Keratinocyte (primary cell): ENCODE data around the gene PCDHGB4.

Experiments used
- EZH2 ChIP-seq: IDR thresholded peaks from one replicate; pipeline ENCODE4 v1.6.1; 2012; ENCODE audit warnings: inconsistent platforms, mild to moderate bottlenecking, low read length, moderate library complexity
- TF ChIP-seq, protein P1 (sequence below), 3 experiments: IDR thresholded peaks in 1 of 3; conservative IDR thresholded peaks in 1 of 3; optimal IDR thresholded peaks in 1 of 3; 2 replicates in 2 of 3; 3 replicates in 1 of 3; pipeline versions ENCODE3 to v1.5.1; 2011; ENCODE audit warnings: low read length in 3 of 3, mild to moderate bottlenecking in 3 of 3, moderate library complexity in 2 of 3, control low read depth in 1 of 3, inconsistent platforms in 1 of 3; ENCODE audit not compliant: insufficient read depth in 2 of 3; ENCODE audit errors: extremely low read depth in 1 of 3

DNA sequence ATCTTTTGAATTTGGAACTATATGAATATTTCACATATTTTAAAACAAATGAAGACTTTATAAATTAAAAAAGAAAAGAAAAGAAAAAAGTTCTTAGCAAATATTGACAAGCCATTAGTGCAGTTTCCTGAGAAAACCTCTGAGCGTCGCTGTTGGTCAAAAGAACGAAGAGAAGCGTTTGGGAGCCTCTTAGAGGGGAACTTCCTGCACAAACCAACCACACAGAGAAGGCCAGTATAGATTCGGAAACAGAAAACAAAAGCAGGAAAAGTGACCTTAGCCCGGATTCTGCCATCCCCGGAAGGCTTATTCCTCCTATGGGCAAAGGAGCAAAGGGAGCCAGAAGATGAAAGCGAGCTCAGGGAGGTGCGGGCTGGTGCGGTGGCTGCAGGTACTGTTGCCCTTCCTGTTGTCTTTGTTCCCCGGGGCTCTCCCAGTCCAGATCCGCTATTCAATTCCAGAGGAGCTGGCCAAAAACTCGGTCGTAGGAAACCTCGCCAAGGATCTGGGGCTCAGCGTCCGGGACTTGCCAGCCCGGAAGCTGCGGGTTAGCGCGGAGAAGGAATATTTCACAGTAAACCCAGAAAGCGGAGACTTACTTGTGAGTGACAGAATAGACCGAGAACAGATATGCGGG lies 27.6 kb upstream of the PCDHGB4 start, which contains the start of gene PCDHGB2:
- TF ChIP-seq, protein P1, sequence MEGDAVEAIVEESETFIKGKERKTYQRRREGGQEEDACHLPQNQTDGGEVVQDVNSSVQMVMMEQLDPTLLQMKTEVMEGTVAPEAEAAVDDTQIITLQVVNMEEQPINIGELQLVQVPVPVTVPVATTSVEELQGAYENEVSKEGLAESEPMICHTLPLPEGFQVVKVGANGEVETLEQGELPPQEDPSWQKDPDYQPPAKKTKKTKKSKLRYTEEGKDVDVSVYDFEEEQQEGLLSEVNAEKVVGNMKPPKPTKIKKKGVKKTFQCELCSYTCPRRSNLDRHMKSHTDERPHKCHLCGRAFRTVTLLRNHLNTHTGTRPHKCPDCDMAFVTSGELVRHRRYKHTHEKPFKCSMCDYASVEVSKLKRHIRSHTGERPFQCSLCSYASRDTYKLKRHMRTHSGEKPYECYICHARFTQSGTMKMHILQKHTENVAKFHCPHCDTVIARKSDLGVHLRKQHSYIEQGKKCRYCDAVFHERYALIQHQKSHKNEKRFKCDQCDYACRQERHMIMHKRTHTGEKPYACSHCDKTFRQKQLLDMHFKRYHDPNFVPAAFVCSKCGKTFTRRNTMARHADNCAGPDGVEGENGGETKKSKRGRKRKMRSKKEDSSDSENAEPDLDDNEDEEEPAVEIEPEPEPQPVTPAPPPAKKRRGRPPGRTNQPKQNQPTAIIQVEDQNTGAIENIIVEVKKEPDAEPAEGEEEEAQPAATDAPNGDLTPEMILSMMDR (optimal IDR thresholded peaks at IDR 0.05 in 1 of 3, IDR thresholded peaks at IDR 0.05 in 1 of 3, conservative IDR thresholded peaks at IDR 0.05 in 1 of 3; ENCODE audit: extremely low read depth in 1 of 3, insufficient read depth in 2 of 3, low read length in 3 of 3), result peak in 2 of 3 experiments; percentile 4 to 28
- no peak for TF ChIP-seq EZH2
